ENCODE measurements around the gene ZFYVE27.

- TF ChIP-seq, protein P1, sequence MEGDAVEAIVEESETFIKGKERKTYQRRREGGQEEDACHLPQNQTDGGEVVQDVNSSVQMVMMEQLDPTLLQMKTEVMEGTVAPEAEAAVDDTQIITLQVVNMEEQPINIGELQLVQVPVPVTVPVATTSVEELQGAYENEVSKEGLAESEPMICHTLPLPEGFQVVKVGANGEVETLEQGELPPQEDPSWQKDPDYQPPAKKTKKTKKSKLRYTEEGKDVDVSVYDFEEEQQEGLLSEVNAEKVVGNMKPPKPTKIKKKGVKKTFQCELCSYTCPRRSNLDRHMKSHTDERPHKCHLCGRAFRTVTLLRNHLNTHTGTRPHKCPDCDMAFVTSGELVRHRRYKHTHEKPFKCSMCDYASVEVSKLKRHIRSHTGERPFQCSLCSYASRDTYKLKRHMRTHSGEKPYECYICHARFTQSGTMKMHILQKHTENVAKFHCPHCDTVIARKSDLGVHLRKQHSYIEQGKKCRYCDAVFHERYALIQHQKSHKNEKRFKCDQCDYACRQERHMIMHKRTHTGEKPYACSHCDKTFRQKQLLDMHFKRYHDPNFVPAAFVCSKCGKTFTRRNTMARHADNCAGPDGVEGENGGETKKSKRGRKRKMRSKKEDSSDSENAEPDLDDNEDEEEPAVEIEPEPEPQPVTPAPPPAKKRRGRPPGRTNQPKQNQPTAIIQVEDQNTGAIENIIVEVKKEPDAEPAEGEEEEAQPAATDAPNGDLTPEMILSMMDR (IDR thresholded peaks at IDR 0.05), result no peak
- TF ChIP-seq ZFX (IDR thresholded peaks at IDR 0.05; ENCODE audit: borderline replicate concordance), result no peak
These were observed 48.8 kb downstream of the ZFYVE27 start for GRCh38 chr10:97785731-97786130.
